Neural progenitor cell (in vitro differentiated cells): ENCODE data around the gene PPM1N. TPM values are rescaled to one million over a fixed set of nuclear protein-coding genes. Genes with fewer than 3 reads are reported as not detected.

Experiments
- DNase-seq: peaks from one replicate; pipeline ENCODE4 v3.0.0-alpha.2; 2016; ENCODE audit warnings: low spot score
- H2AFZ ChIP-seq: fragments of 200-600 bp; sonication (generic); replicated peaks from 2 replicates; pipeline ENCODE4 v1.6.1; 2016; ENCODE audit warnings: antibody characterized with exemption
- H3F3A ChIP-seq: fragments of 200-600 bp; sonication (generic); 2 replicates; pipeline ENCODE4 v1.6.1; 2016; ENCODE audit warnings: antibody characterized with exemption, low read depth
- H3K27ac ChIP-seq: fragments of 200-600 bp; sonication (generic); 2 replicates; pipeline ENCODE4 v1.5.1; 2016; ENCODE audit warnings: mild to moderate bottlenecking
- H3K27me3 ChIP-seq: fragments of 200-600 bp; sonication (generic); 2 replicates; pipeline ENCODE4 v1.6.1; 2016; ENCODE audit warnings: mild to moderate bottlenecking, moderate library complexity
- H3K36me3 ChIP-seq: fragments of 200-600 bp; sonication (generic); 2 replicates; pipeline ENCODE4 v1.5.1; 2016
- H3K4me1 ChIP-seq: fragments of 200-600 bp; sonication (generic); 2 replicates; pipeline ENCODE4 v1.6.1; 2016; ENCODE audit warnings: mixed run types
- H3K4me2 ChIP-seq: fragments of 200-600 bp; sonication (generic); 2 replicates; pipeline ENCODE4 v1.6.1; 2016
- H3K4me3 ChIP-seq: fragments of 200-600 bp; sonication (generic); 2 replicates; pipeline ENCODE4 v1.5.1; 2016
- H3K79me2 ChIP-seq: fragments of 200-600 bp; sonication (generic); 2 replicates; pipeline ENCODE4 v1.6.1; 2016; ENCODE audit warnings: low read depth
- H3K9ac ChIP-seq: fragments of 200-600 bp; sonication (generic); 2 replicates; pipeline ENCODE4 v1.6.1; 2016
- H3K9me3 ChIP-seq: fragments of 200-600 bp; sonication (generic); 2 replicates; pipeline ENCODE4 v1.5.1; 2016; ENCODE audit warnings: low read depth
- H4K20me1 ChIP-seq: fragments of 200-600 bp; sonication (generic); 2 replicates; pipeline ENCODE4 v1.6.1; 2016; ENCODE audit warnings: low read depth
- H3K27ac Mint-ChIP-seq: 3 replicates; pipeline ENCODE4 v1.8.0; 2021; ENCODE audit warnings: mixed read lengths
- H3K27me3 Mint-ChIP-seq: 2 replicates; pipeline ENCODE4 v1.8.0; 2022; ENCODE audit warnings: low read depth, mild to moderate bottlenecking, inconsistent platforms, moderate library complexity, mixed read lengths; ENCODE audit not compliant: insufficient read depth
- H3K36me3 Mint-ChIP-seq: 3 replicates; pipeline ENCODE4 v1.8.0; 2021; ENCODE audit warnings: mixed read lengths
- H3K4me1 Mint-ChIP-seq: 3 replicates; pipeline ENCODE4 v1.8.0; 2021; ENCODE audit warnings: mixed read lengths
- H3K4me3 Mint-ChIP-seq: 3 replicates; pipeline ENCODE4 v1.8.0; 2021; ENCODE audit warnings: mild to moderate bottlenecking, moderate library complexity, mixed read lengths
- H3K9me3 Mint-ChIP-seq: 3 replicates; pipeline ENCODE4 v1.8.0; 2020; ENCODE audit warnings: mixed read lengths
- CTCF ChIP-seq: fragments of 200-600 bp; sonication (generic); IDR thresholded peaks from 2 replicates; pipeline ENCODE4 v1.5.1; 2017; ENCODE audit warnings: antibody characterized with exemption, mild to moderate bottlenecking
- EZH2 ChIP-seq: fragments of 200-600 bp; sonication (generic); IDR thresholded peaks from 2 replicates; pipeline ENCODE4 v1.6.1; 2017; ENCODE audit warnings: antibody characterized with exemption, mild to moderate bottlenecking, moderate library complexity
- EZH2phosphoT487 ChIP-seq: fragments of 200-600 bp; sonication (generic); IDR thresholded peaks from 2 replicates; pipeline ENCODE4 v1.6.1; 2017; ENCODE audit warnings: antibody characterized with exemption
- total RNA-seq: library from RNA; depleted of rRNA; stranded (reverse); fragments of >200 nt; gene quantifications from 2 replicates; pipeline ENCODE4 v1.2.3, GENCODE V29; 2015; ENCODE audit warnings: low replicate concordance

The PPM1N gene
- total RNA-seq, 1 donor from 2014 or later = 2.4 TPM

DNA sequence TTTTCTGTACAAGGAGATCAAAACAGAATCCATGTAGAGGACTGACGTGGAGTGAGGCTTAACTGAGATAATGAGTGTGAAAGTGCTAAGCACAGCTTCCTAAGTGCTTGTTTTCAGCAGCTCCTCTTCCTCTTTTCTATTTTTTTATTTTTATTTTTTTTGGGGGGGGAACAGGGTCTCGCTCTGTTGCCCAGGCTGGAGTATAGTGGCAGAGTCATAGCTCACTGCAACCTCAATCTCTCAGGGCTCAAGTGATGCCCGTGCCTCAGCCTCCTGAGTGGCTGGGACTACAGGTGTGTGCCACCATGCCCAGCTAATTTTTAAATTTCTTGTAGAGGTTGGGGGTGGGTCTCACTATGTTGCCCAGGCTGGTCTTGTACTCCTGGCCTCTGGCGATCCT is 36.1 kb upstream of the PPM1N start:
- no peak overlapping the region for H3K9ac ChIP-seq
- H3K4me3 ChIP-seq = no peak overlapping the region

DNA sequence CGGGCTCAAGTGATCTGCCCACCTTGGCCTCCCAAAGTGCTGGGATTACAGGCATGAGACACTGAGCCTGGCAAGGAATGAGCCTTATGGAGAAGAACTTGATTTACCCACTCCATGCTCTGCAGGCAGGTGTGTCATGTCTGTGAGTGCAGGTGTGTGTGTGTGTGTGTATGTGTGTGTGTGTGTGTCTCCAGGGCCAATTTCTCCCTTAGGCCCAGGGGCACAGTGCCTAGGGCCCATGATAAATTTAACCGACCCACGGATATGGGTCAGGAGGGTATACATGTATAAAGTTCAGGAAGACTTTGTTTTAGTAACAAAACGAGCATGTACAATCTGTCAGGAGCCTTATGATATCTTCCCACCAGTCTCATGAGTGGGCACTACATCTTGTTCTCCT is 35.0 kb upstream of the PPM1N start:
- Histone ChIP-seq H3K9me3 (no peaks in the 10 kb centered on the region), H3K36me3 (no peaks in the 10 kb centered on the region), H2AFZ (no peak overlapping the region), H3K4me2 (no peak overlapping the region), H3F3A (peaks cover 9% of the 10 kb centered on the region), H3K4me1 (peaks cover 3% of the 10 kb centered on the region), H3K27me3 (peaks cover 18% of the 10 kb centered on the region), H3K9ac (no peak overlapping the region), H4K20me1 (peaks cover 4% of the 10 kb centered on the region), H3K79me2 (no peaks in the 10 kb centered on the region), H3K4me3 (no peak overlapping the region), H3K27ac (no peak overlapping the region)
- H3K4me1 Mint-ChIP-seq = peaks cover 16% of the 10 kb centered on the region
- H3K36me3 Mint-ChIP-seq = no peaks in the 10 kb centered on the region
- peak overlapping the region; percentile 61 for H3K4me3 Mint-ChIP-seq
- DNase-seq = no peak
- H3K9me3 Mint-ChIP-seq = no peaks in the 10 kb centered on the region
- TF ChIP-seq CTCF (no peak), EZH2 (no peak), EZH2phosphoT487 (no peak)
- H3K27me3 Mint-ChIP-seq = peaks cover 14% of the 10 kb centered on the region
- H3K27ac Mint-ChIP-seq = peak overlapping the region; percentile 22

More for the DNA sequence above, 36.1 kb upstream of the PPM1N start:
- H3F3A ChIP-seq = peaks cover 6% of the 10 kb centered on the region
- no peaks in the 10 kb centered on the region for H3K9me3 Mint-ChIP-seq
- no peaks in the 10 kb centered on the region for H3K36me3 Mint-ChIP-seq
- no peaks in the 10 kb centered on the region for H3K4me1 ChIP-seq
- H4K20me1 ChIP-seq = no peaks in the 10 kb centered on the region
- DNase-seq = no peak
- H3K27me3 Mint-ChIP-seq = peaks cover 10% of the 10 kb centered on the region
- H3K27ac Mint-ChIP-seq = no peak overlapping the region
- no peaks in the 10 kb centered on the region for H3K9me3 ChIP-seq
- H3K27ac ChIP-seq = no peak overlapping the region
- peaks cover 14% of the 10 kb centered on the region for H3K27me3 ChIP-seq
- no peak overlapping the region for H2AFZ ChIP-seq
- no peak overlapping the region for H3K4me3 Mint-ChIP-seq
- H3K4me2 ChIP-seq = no peak overlapping the region
- no peaks in the 10 kb centered on the region for H3K79me2 ChIP-seq
- no peak for TF ChIP-seq EZH2phosphoT487
- no peak for TF ChIP-seq EZH2
- TF ChIP-seq CTCF = no peak
- peaks cover 12% of the 10 kb centered on the region for H3K4me1 Mint-ChIP-seq
- no peaks in the 10 kb centered on the region for H3K36me3 ChIP-seq

DNA sequence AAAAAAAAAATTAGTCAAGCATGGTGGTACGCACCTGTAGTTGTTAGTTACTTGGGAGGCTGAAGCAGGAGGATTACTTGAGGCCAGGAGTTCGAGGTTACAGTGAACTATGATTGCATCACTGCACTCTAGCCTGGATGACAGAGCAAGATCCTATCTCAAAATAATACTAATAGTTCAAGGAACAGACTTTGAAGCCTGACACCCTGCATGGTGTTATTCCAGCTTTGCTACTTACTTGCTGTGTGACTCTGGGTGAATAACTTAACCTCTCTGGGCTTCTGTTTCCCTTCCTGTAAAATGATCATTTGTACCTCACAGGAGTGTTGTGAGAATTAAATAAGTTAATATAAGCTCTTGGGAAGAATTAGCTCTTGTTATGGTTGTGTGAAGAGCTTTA is 34.0 kb upstream of the PPM1N start:
- H3K27me3 ChIP-seq = peaks cover 21% of the 10 kb centered on the region
- Mint-ChIP-seq H3K9me3 (no peaks in the 10 kb centered on the region), H3K36me3 (no peaks in the 10 kb centered on the region)

More for the DNA sequence above, 34.0 kb upstream of the PPM1N start:
- Histone ChIP-seq H3F3A (peaks cover 17% of the 10 kb centered on the region), H3K9ac (no peak overlapping the region), H3K4me2 (no peak overlapping the region), H3K79me2 (no peaks in the 10 kb centered on the region), H3K9me3 (no peaks in the 10 kb centered on the region), H2AFZ (no peak overlapping the region), H3K4me1 (peaks cover 3% of the 10 kb centered on the region), H3K4me3 (no peak overlapping the region), H3K27ac (no peak overlapping the region), H4K20me1 (peaks cover 8% of the 10 kb centered on the region), H3K36me3 (no peaks in the 10 kb centered on the region)
- TF ChIP-seq EZH2 (no peak), EZH2phosphoT487 (no peak), CTCF (no peak)
- peaks cover 14% of the 10 kb centered on the region for H3K27me3 Mint-ChIP-seq
- DNase-seq = no peak
- H3K4me3 Mint-ChIP-seq = no peak overlapping the region
- H3K27ac Mint-ChIP-seq = no peak overlapping the region
- peaks cover 20% of the 10 kb centered on the region for H3K4me1 Mint-ChIP-seq
